Forelimb muscle (tissue), 1 donor: Measurements from ENCODE around the gene ISYNA1. TPM values are rescaled to one million over a fixed set of nuclear protein-coding genes. Genes with fewer than 3 reads are reported as not detected.
"Not testable (repeated sequence)": the region's sequence is repeated elsewhere in the genome, so short reads cannot be mapped to it uniquely, and the experiment has no call there.

Experiments used
- DNase-seq: peaks from one replicate; pipeline ENCODE4 v3.0.0-alpha.2; 2013; ENCODE audit warnings: low read depth
- polyA plus RNA-seq: library from polyadenylated mRNA; unstranded; fragments of 120-200 nt; gene quantifications from one replicate; pipeline ENCODE4 v1.2.1, GENCODE V29; 2013; ENCODE audit not compliant: insufficient read length

ISYNA1 gene
- polyA plus RNA-seq, 1 donor = 164 TPM

DNA sequence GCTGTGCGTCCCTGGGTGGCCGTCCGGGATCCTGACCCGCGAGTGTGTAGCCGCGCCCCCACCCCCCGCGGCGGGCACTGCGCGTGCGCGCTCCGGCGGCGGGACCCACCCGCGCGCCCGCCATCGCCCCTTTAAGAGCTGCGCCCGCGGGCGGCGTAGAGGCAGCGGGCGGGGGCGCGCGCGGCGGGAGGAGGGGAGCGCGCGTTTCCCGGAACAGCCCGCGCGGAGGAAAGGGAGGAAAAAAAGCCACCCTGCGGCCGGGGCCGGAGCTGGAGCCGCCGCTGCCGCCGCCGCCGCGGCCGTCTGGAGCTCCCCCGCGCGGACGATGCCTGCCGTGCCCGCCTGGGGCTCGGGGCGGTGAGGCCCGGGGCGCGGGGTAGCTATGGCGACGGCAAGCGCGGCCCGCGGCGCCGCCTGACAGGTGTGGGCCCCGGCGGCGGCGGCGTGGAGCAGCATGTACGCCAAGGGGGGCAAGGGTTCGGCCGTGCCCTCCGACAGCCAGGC lies 18.7 kb downstream of the ISYNA1 start, which contains the start of gene SSBP4:
TSS of gene SSBP4 (plus strand) at position 204 of the 504 bp plus-strand sequence. CDS start at position 455, 251 bp downstream.
- DNase-seq = no peak

DNA sequence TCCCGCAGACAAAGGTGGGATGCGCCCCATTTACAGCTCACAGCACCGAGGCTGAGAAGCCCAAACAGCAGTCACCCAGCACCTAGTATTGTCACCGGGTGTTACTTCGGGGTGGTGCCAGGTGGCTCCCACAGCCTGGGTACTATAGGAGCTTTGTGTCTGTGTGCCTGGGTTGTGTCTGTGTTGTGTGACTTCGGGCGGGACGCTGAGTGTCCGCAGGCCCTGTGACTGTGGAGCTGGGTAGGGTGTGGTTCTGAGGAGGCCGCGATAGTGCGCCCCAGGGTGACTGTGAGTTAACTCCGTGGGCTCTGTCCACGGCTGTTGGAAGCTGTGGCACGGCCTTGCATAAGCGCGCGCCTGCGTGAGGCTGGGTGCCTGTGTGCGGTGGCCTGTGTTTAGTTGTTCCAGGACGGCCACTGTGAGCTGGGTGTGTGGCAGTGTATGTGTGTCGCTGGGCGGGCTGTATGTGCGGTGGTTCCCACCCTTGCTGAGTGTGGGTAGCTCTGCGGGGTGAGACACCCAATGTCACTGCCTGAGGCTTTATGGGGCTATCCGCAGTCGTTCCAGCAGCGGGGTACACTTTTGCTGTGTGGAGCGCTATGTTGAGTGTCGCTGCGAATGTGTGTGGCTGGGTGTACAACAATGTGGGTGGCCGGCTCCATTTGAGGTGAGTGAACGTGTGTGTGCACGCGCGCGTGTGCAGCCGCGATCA lies 19.3 kb downstream of the ISYNA1 start:
- DNase-seq = no peak

DNA sequence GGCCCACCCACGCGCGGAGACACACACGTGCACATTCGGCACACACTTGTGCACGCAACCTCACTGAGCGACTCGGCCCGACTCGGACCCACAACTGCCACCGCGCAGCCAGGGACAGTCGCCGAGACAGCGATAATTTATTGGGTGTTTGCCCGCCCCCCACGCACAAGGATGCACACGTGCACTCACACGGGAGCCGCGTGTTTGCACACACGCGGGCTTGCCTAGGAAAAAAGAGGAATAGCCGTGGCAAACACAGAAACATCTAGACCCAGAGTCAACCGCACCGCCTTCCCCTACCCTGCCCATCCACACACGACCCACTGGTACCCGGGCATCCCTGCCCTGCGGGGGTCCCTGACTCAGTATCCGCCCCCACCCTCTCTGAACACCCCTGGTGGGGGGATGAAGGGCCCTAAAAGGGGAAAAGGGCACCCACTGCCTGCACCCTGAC lies 19.9 kb downstream of the ISYNA1 start:
- DNase-seq = no peak

DNA sequence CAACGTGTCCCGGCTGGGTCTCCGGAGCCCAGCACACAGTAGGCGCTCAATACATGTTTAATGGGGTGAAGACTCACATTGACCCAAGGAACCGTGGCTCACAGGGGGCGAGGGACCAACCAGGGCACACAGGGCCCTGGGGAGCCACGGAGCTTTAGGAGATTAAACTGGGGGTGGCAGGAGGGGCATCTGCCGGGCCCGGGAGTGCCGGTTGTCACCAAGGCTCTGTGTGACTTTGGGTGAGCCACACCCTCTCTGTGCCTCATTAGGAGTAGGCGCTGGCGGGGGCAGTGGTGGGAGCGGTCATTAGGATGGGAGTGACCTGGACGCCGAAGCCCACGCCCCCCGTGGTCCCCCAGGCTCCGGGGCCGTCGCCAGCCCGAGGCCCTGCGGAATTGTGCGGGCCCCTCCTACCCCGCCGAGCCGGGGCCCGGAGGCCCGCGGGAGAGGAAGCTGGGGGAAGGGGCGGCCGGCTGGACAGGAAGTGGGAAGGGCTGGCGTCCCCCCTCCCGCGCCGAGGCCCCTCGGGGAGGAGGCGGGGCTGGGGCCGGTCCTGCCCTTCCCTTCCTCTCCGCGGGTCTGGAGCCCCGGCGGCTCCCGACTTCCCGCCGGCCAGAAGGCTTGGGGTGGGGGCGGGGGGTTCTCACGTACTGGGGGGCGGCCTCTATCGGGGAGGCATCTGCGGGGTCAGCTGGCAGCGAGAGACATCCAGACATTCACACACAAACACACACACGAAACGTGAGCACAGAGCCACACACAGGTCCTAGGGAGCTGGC lies 20.5 kb downstream of the ISYNA1 start:
- no peak for DNase-seq

DNA sequence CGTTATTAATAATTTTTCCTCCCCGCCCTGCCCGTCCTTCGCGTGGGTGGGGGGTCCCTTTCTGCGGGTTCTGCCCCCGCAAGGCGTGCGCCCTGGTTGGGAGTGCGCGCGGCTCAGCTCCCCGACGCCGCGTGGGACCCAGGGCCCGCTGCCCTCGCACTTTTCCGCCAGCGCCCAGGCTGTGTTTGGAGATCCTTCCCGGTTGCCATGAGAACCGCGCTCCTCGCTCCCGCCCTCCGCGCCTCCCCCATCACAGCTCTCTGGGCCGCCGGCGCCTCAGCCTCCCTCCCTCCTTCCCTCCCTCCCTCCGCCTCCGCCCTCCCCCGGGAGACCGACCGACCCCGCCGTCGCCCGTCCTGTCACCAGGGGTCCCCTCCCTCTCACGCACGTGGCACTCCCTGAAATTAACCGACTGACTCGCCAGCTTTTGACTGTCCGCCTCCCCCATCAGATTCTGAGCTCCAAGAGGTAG lies 21.1 kb downstream of the ISYNA1 start:
- peak; percentile 80 for DNase-seq

DNA sequence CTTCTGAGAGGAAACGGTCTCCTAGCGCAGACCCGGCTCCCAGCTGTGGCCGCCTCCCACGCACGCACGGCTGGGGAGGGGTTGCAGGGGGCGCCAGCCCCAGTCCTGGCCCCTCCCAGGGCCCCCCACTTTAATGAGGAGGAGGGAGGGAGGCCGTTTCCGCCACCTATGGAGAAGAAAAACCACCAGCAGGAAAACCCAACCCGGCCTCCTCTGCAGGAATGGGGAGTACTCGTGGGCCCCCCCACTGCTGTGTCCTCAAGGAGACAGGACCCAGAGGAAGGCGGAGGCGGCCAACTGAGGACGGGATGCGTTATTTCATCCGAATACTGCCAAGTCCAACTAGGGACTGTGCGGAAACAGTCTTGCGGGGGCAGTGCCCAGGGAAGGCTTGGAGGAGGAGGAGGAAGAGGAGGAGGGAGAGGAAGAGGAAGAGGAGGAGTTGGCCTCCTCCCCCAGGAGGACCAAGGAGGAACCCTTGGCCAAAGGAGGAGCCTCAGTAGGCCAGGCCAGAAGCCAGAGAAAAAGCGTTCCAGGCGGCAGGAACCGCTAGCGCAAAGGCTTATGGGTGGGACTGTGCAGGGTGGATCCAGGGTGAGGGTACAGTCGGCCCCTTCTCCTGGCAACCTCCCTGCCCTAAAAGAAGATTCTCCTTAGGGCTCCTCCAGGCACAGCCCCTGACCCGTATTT lies 22.6 kb downstream of the ISYNA1 start:
- no peak for DNase-seq

DNA sequence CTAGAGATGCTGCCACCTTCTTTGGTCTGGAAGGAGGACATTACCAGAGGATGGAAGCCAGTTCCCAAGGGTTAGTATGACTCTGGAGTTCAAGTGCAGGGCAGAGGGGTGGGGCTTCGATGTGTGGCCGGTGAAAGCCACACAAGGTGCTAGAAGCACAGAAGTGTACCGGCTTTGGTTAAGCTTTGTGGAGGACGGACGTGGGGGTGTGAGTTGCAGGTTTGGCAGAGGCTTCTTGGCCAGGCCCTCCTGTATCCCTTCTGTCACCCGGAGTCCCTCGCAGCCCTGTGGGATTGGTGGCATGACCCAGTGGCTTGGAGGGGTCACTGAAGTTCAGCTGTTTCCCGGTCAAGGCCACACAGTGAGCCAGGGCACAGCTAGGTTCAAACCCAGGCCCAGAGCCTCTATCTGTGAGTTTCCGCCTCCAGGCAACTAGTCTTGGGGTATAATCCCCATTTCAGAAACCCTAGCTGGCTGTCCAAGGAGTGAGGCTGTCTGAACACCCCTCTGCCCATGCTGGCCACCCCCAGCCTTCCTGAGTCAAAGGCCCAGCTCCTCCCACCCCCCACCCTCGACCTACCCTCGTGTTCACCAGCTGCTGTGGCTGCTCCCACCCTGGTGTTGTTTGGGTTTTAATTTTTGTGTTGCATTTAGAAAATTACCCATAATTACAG lies 23.3 kb downstream of the ISYNA1 start:
- no peak for DNase-seq

DNA sequence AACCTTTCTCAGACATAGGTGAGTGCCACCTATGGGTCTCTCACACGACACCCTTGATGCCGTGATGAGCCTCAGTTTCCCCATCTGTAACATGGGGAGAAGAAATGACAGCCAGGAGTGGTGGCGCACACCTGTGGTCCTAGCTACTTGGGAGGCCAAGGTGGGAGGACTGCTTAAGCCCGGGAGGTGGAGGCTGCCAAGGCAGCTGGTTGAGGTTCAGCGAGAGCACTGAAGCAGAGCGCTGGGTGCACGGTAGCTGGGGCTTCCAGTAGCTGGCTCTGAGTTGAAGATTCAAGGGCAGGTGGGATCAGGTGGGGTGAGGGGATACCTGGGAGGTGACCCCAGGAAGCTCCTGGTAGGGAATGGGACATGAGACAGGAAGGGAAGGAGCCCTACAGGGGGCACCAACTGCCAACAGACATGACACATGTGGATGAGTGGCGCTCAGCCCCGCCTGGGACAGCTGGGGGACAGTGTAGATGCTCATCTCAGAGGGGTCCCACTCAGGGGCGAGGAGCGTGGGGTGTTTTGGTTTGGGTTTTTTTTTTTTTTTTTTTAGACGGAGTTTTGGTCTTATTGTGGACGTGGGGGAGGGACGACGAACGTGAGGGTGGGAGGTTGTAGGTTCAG lies 25.2 kb downstream of the ISYNA1 start:
- DNase-seq = no peak

DNA sequence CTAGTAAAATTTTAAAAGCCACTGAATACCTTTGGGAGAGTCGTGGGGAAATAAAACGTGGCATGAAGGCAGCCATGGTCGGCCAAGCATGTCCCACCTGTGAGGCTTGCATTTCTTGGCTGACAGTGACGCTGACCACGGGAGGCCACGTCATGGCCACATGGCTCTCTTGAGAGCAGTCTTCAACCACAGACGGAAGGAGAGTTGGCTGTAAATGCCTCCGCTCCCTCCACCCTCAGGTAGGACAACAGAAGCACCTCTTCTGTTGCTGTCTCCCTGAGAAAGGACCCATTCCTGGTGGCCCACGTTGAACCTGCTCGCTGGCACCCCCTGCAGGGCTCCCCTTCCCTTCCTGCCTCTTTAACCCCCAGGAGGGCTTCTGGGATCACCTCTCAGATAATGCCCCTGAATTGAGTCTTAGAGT lies 29.9 kb downstream of the ISYNA1 start:
- DNase-seq = no peak

DNA sequence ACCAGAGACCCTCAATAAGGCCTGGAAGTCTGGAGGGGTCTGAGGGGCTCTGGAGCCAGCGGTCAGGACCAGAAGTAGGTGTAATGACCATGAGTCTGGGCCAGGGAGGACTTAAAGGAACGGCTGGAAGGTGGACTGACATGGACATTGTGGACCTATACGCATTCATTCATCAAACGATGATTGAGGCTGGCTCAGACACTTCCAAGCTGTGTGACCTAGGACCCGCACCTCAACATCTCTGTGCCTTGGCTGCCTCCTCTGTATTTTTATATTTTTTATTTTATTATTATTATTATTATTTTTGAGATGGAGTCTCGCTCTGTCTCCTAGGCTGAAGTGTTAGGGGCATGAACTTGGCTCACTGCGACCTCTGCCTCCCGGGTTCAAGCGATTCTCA lies 31.2 kb downstream of the ISYNA1 start:
- DNase-seq = no peak

DNA sequence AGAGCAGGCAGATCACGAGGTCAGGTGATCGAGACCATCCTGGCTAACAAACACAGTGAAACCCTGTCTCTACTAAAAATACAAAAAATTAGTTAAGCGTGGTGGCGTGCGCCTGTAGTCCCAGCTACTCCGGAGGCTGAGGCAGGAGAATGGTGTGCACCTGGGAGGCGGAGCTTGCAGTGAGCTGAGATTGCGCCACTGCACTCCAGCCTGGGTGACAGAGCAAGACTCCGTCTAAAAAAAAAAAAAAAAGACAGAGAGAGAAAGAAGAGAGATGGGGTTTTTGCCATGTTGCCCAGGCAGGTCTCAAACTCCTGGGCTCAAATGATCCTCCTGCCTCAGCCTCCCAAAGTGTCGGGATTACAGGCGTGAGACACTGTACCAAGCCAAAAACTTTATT lies 32.2 kb downstream of the ISYNA1 start:
- DNase-seq = not testable (repeated sequence)

DNA sequence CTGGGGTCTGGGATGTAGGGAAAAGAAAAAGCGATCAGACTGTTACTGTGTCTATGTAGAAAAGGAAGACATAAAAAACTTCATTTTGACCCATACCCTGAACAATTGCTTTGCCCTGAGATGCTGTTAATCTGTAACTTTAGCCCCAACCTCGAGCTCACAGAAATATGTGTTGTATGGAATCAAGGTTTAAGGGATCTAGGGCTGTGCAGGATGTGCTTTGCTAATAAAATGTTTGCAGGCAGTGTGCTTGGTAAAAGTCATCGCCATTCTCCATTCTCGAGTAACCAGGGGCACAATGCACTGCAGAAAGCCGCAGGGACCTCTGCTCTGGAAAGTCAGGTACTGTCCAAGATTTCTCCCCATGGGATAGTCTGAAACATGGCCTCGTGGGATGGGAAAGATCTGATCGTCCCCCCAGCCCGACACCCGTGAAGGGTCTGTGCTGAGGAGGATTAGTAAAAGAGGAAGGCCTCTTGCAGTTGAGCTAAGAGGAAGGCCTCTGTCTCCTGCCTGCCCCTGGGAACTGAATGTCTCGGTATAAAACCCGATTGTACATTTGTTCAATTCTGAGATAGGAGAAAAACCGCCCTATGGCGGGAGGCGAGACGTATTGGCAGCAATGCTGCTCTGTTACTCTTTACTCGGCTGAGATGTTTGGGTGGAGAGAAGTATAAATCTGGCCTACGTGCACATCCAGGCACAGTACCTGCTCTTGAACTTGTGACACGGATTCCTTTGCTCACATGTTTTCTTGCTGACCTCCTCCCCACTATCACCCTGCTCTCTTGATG lies 35.3 kb downstream of the ISYNA1 start:
- DNase-seq = not testable (repeated sequence)

DNA sequence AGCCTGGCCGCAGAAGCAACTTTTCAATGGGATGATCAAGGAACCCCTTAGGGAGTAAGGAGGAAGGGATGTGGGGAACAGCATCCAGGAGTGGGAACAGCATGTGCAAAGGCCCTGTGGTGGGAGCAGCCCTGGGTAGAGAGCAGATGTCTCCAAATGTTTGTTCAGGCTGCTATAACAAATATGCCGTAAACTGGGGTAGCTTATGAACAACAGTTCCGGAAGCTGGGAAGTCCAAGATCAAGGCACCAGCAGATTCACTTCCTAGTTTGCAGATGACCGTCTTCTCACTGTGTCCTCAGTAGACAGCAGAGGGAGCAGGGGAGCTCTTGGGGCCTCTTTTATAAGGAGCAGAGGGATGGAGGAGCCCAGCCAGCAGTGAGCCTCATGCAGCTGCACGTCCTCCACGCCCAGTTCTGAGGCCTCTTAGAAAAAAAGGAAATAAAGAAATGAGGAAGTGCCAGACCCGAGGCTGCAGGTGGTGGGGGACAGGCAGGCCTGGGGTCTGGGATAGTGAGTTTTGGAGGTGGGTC lies 36.3 kb downstream of the ISYNA1 start:
- peak; percentile 76 for DNase-seq

DNA sequence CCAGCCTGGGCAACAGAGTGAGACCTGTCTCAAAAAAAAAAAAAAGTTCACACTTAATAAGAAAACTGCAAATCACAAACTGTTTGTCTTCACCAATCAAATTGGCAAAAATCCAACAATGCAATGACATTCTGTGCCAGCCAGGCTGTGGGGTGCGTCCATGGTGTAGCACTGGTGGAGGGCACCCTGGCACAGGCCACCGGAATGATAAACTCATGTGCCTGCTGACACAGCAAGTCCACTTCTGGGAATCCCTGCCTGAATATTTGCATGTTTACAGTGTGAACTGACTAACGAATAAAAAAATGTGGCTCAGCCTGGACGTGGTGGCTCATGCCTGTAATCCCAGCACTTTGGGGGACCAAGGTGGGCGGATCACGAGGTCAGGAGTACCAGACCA lies 38.9 kb downstream of the ISYNA1 start:
- no peak for DNase-seq

DNA sequence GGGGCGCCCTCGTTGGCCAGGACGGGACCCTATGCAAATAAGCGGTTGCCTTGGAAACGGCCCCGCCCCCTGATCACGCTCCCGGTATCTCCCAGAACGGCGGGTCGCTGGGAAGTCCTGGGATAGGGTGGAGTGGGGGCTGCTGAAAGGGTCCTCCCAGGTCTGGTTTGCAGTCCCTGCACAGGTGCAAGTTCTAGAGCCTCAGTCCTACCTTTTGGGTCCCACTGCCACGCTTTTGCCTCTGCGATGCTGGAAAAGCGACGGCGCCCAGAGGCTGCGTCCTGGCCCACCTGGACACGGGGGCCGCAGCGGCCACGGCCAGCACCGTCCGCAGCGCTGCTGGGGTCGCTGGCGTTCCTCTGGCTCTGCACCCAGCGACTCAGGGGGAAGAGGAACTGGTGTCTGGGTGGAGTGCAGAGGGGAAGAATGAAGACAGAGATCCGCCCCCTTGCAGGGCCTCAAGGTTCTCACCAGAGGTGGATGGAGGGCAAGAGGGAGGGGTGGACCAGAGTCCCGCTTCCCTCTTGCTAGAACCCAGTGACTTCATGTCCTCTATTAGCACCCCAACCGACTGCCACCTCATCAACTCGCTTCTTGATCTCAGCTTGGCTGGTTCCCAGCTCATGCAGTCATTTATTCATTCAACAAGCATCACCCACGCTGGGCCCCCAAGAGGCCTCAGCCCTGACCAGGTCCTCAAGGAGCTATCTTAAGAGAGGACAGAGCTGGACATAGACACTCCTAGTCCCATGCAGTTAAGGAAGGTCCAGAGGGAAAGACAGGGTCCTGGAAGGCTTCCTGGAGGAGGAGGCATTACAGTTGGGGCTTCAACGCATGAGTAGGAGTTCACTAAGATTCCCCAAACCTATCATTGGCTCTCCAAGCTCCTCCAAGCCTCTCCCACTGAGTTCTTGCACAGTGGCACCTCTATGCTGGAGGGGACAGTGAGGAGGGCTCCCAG lies 40.4 kb downstream of the ISYNA1 start, which contains the start of gene LRRC25:
TSS of gene LRRC25 (minus strand) at position 381 of the 961 bp plus-strand sequence. CDS start 659 bp downstream, outside the sequence.
- DNase-seq = no peak

DNA sequence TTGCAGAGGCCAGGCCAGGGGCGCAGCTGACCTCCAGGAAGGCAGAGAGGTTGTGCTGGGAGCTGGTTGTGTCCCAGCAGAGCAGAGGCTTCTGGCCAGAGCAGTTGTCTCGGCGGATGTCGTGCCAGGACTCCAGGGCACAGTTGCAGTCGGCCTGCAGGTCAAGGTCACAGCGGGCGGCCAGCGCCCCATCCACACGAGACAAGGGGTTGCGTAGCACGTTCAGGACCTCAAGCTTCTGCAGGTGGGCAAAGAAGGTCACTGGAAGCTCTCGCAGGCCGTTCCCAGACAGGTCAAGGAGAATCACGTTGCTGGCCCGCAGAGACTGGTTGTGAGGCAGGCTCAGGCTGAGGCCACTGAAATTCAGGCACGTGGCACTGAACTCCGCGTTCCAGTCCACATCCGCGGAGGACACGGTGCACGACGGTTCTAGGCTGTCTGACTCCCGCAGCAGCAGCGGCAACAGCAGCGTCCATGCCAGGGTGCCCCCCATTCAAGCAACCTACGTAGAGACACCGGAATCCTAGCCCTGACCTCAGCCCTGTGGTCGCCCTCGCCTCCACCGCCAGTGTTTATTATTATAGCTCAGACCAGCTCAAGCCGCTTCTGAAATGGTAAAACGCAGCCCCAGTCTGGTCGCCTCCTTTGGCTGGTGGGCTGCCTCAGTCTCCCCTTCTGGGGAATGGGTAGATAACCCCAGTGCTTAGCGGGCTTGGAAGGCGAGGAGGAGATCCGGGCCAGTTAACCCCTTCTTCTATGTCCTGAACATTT lies 41.3 kb downstream of the ISYNA1 start:
- DNase-seq = no peak

DNA sequence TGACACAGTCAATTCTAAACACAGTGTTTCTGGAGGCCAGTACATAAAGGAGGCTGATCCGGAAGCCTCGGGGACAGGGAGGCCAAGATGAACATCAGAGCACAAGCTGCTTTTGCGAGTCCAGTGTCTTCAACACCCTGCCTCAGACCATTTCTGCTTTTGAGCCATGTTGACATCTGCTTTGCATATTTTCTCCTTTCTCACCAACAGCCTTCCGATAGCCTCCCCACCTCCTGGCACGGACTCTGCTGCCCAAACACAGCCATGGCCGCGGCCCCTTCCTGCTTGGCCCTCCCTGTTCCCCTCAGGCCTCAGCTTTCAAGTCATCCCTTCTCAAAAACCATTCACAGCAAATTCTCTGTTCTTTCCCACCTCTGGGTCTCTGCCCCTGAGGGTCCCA lies 44.1 kb downstream of the ISYNA1 start:
- no peak for DNase-seq

DNA sequence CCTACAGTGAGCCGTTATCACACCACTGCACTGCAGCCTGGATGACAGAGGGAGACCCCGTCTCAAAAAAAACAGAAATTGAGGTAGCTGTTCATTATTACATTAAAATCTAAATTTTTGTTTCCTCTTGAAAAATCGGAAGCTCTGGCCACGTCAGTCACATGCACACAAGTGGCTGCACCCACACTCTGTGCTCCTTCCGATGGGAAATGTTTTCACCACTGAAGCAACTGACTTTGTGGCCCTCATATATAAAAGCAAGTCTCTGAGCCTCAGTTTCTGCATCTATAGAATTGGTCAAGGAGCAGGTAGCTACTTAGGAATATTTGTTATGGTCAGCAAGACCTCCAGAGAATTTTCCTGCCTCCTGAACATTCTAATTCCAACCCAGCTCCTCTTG lies 45.0 kb downstream of the ISYNA1 start:
- no peak for DNase-seq
